GM19467 (cell line): ENCODE data around the gene CPTP.
A peak's percentile ranks its signal among the peaks of the same experiment; 100 is the strongest.
"Not testable (repeated sequence)": the region's sequence is repeated elsewhere in the genome, so short reads cannot be mapped to it uniquely, and the experiment has no call there.

Experiments used
- ATAC-seq: cut with Tn5 transposase; IDR thresholded peaks from one replicate; pipeline ENCODE4 v1.9.1; 2021; ENCODE audit warnings: mild to moderate bottlenecking, moderate library complexity; ENCODE audit not compliant: unreplicated experiment

CPTP gene

GRCh38 chr1:1360506-1361169 lies 36.0 kb downstream of the CPTP start:
- ATAC-seq: no peak

DNA sequence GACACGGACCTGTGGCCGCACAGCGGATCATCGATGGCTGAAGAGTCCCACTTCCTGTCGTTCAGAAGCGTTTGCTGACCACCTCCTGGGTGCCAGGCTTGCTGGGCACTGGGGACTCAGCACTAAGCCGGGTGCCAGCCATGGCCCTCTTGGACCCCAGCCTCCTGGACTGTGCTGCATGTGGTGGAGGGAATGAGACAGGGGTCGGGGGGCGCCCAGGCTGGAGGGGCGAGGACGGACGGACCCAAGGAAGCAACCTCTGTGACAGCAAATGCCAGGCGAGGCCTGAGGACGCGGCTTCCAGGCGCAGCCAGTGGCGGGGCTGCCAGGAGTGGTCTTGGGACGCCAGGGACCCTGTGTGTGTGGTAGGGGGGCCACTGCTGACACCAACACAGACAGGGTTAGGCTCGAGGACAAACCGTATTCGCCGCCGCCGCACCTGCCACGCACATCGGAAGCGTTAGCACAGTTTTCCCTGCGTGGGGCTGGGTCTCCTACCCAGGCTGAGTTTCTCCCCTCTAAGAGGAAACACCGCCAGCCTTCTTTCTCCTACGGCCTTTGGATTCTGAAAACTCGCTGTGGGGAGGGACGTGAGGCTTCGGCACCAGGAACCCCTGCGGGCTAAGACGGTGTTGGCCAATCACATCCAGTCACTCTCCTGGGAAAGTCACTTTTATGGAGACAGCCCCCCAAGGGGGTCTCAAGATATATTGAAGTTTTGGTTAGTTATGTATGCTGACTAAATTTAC lies 36.8 kb downstream of the CPTP start:
- ATAC-seq: no peak

DNA sequence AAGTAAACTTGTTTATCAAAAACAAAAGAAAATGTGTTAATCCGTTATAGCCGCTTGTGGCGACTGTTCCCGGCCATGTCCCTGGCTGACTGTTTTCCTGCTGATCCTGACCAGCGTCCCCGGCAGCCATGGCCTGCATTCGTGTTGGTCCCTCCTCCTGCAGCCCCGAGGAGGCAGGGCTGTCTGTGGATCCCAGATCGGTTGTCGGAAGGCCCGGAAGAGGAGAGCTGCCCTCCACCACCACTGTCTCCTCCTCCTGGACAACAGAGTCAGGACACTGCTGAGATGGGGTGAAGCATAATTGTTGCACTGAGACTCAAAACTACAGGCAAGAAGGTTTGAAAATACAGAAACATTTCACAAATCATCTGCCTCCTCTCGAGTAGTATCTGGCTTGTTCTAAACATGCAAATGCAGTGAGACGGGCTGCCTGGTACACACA lies 37.4 kb downstream of the CPTP start:
- no peak for ATAC-seq

DNA sequence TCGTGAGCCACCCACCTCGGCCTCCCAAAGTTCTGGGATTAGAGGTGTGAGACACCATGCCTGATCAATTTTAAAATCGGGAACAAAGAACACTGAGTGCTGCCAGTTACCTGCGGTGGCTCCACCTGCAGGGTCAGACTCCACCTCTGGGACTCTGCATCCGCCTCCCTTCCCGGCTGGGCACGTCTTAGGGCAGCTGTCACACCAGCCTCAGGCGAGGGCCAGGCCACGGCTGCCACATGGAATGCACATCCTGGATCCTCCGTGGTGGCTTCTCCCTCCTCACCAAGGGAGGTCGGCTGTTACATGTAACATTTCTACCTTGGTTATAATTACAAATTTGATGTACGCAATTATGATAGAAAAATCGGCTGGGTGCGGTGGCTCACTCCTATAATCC lies 39.7 kb downstream of the CPTP start:
- ATAC-seq: no peak

- ATAC-seq: no peak
Measured at GRCh38 chr1:1365875-1366698, 41.5 kb downstream of the CPTP start.

GRCh38 chr1:1366699-1367066 lies 42.1 kb downstream of the CPTP start:
- ATAC-seq: no peak

DNA sequence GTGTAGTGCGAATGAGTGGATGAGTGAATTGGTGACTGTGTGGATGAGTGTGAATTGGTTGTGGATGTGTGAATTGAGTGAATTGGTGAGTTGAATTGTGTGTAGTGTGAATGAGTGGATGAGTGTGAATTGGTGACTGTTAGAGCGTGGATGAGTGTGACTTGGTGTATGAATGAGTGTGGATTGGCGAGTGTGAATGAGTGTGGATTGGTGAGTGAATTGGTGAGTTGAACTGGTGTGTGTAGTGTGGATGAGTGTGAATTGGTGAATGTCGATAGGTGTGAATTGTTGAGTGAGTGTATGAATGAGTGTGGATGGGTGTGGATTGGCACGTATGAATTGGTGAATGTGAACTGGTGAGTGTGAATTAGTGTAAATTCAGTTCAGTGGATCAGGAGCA lies 42.7 kb downstream of the CPTP start:
- no peak for ATAC-seq

DNA sequence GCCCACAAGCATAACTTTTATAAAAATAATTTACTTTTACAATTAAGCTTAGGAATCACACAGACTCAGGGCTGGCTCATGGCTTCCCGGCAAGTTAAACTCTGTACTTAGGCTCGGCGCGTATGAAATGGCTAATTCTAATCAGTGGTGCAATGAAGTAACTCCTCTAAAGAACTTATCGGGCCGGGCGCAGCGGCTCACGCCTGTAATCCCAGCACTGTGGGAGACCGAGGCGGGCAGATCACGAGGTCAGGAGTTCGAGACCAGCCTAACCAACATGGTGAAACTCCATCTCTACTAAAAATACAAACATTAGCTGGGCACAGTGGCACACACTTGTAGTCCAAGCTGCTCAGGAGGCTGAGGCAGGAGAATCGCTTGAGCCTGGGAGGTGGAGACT lies 45.5 kb downstream of the CPTP start:
- not testable (repeated sequence) for ATAC-seq

DNA sequence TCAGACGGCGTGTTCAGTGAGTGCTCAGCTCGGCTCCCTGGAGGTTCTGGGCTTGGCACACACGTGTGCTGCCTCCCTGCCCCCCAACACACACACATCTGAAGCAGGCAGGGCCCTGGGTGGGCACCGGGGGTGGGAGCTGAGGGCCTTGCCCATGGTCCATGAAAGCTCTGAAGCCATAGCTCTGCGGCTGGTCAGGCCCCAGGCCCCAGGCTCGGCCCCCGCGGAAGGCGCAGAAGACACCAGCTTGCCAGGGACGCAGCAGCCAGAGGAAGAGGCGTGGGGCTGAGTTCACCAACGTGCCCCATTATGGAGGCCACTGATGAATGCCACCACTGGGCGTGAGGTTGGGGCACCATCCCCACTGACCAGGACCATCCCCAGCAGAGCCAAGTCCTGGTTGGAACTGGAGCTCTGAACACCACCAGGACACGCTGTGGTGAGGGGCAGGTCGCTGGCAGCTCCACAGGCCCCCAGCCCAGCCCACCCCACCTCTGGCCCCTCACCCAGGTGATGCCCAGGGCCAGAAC lies 46.2 kb downstream of the CPTP start:
- ATAC-seq: no peak

- ATAC-seq: no peak
Measured at GRCh38 chr1:1371364-1371745, 46.8 kb downstream of the CPTP start.

GRCh38 chr1:1371746-1372711 lies 47.4 kb downstream of the CPTP start:
- ATAC-seq: no peak

GRCh38 chr1:1373051-1373814 lies 48.6 kb downstream of the CPTP start:
- ATAC-seq: no peak

GRCh38 chr1:1373815-1374588 lies 49.4 kb downstream of the CPTP start:
- no peak for ATAC-seq

DNA sequence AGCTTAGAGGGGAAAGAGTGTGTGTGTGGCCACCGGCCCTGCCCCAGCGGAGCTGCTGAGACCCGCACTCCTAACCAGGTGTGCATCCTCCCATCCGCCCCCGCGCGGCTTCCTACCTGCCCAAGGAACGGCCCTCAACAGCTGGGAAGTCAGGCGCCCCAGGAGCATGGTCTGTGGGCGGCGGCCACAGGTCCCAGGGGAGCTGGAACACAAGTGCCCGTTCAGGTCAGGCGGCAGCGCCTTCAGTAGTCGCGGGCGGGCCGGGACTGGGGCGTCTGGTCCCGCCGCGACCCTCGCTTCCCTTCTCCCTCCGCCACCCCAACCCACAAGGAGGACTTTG lies 50.0 kb downstream of the CPTP start:
- peak; percentile 1 for ATAC-seq

- peak; percentile 83 for ATAC-seq
Measured at GRCh38 chr1:1374929-1375662, 50.5 kb downstream of the CPTP start, which contains the start of gene AURKAIP1. AURKAIP1 (minus strand) TSS chr1:1375207; CDS start chr1:1374756, 451 bp downstream.

GRCh38 chr1:1376551-1377226 lies 52.1 kb downstream of the CPTP start:
- no peak for ATAC-seq

- ATAC-seq: no peak
Measured at GRCh38 chr1:1377540-1378205, 53.1 kb downstream of the CPTP start.
